ENCODE measurements around the gene TMC7.

GRCh38 chr16:18941471-18941870 is 42.3 kb upstream of the TMC7 start:
- TF ChIP-seq, protein P1, sequence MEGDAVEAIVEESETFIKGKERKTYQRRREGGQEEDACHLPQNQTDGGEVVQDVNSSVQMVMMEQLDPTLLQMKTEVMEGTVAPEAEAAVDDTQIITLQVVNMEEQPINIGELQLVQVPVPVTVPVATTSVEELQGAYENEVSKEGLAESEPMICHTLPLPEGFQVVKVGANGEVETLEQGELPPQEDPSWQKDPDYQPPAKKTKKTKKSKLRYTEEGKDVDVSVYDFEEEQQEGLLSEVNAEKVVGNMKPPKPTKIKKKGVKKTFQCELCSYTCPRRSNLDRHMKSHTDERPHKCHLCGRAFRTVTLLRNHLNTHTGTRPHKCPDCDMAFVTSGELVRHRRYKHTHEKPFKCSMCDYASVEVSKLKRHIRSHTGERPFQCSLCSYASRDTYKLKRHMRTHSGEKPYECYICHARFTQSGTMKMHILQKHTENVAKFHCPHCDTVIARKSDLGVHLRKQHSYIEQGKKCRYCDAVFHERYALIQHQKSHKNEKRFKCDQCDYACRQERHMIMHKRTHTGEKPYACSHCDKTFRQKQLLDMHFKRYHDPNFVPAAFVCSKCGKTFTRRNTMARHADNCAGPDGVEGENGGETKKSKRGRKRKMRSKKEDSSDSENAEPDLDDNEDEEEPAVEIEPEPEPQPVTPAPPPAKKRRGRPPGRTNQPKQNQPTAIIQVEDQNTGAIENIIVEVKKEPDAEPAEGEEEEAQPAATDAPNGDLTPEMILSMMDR (IDR thresholded peaks at IDR 0.05): no peak
- no peak for TF ChIP-seq POLR2A (IDR thresholded peaks at IDR 0.05)

All from testis (tissue), 2 donors.